ENCODE data around the gene MAPKAPK3. TPM values are rescaled to one million over a fixed set of nuclear protein-coding genes. Genes with fewer than 3 reads are reported as not detected.

MAPKAPK3 gene
- total RNA-seq, 1 donor from 2014 or later, result 359 TPM

GRCh38 chr3:50653937-50654595 is 37.1 kb downstream of the MAPKAPK3 start:
- no peak for DNase-seq
- H3K27ac ChIP-seq (replicated peaks), result no peak overlapping the region
- intact Hi-C loops (cut with micrococcal nuclease), result no loop called here
- no peaks in the 10 kb centered on the region for H3K27me3 ChIP-seq (ENCODE audit: low read depth)
- no peak overlapping the region for H3K4me3 ChIP-seq
- no peaks in the 10 kb centered on the region for H3K9me3 ChIP-seq (replicated peaks)
- no peak for TF ChIP-seq CTCF (IDR thresholded peaks at IDR 0.05; ENCODE audit: borderline replicate concordance)
- H3K36me3 ChIP-seq, result no peaks in the 10 kb centered on the region
- H3K4me1 ChIP-seq, result peaks cover 34% of the 10 kb centered on the region

- Histone ChIP-seq H3K27ac (replicated peaks) (no peak overlapping the region), H3K4me1 (peaks cover 25% of the 10 kb centered on the region), H3K4me3 (no peak overlapping the region), H3K27me3 (ENCODE audit: low read depth) (no peaks in the 10 kb centered on the region), H3K36me3 (no peaks in the 10 kb centered on the region), H3K9me3 (replicated peaks) (no peaks in the 10 kb centered on the region)
- DNase-seq, result no peak
- intact Hi-C loops (cut with micrococcal nuclease), result no loop called here
- TF ChIP-seq CTCF (IDR thresholded peaks at IDR 0.05; ENCODE audit: borderline replicate concordance), result no peak
These were observed 38.3 kb downstream of the MAPKAPK3 start for GRCh38 chr3:50655009-50655830.

GRCh38 chr3:50656417-50657195 is 39.7 kb downstream of the MAPKAPK3 start:
- H3K27ac ChIP-seq (replicated peaks), result no peak overlapping the region
- no peak overlapping the region for H3K4me3 ChIP-seq
- intact Hi-C loops (cut with micrococcal nuclease), result no loop called here
- H3K36me3 ChIP-seq, result no peaks in the 10 kb centered on the region
- H3K9me3 ChIP-seq (replicated peaks), result no peaks in the 10 kb centered on the region
- no peak for DNase-seq
- peaks cover 12% of the 10 kb centered on the region for H3K4me1 ChIP-seq
- H3K27me3 ChIP-seq (ENCODE audit: low read depth), result no peaks in the 10 kb centered on the region
- no peak for TF ChIP-seq CTCF (IDR thresholded peaks at IDR 0.05; ENCODE audit: borderline replicate concordance)

GRCh38 chr3:50657407-50657806 is 40.5 kb downstream of the MAPKAPK3 start:
- H3K36me3 ChIP-seq, result no peaks in the 10 kb centered on the region
- intact Hi-C loops (cut with micrococcal nuclease), result no loop called here
- H3K4me3 ChIP-seq, result no peak overlapping the region
- peaks cover 4% of the 10 kb centered on the region for H3K4me1 ChIP-seq
- no peak for DNase-seq
- no peak overlapping the region for H3K27ac ChIP-seq (replicated peaks)
- no peaks in the 10 kb centered on the region for H3K9me3 ChIP-seq (replicated peaks)
- TF ChIP-seq CTCF (IDR thresholded peaks at IDR 0.05; ENCODE audit: borderline replicate concordance), result no peak
- no peaks in the 10 kb centered on the region for H3K27me3 ChIP-seq (ENCODE audit: low read depth)

- intact Hi-C loops (cut with micrococcal nuclease), result no loop called here
- DNase-seq, result no peak
- H3K36me3 ChIP-seq, result no peaks in the 10 kb centered on the region
- H3K27ac ChIP-seq (replicated peaks), result no peak overlapping the region
- no peaks in the 10 kb centered on the region for H3K4me1 ChIP-seq
- no peaks in the 10 kb centered on the region for H3K27me3 ChIP-seq (ENCODE audit: low read depth)
- no peaks in the 10 kb centered on the region for H3K9me3 ChIP-seq (replicated peaks)
- no peak overlapping the region for H3K4me3 ChIP-seq
- no peak for TF ChIP-seq CTCF (IDR thresholded peaks at IDR 0.05; ENCODE audit: borderline replicate concordance)
These were observed 40.9 kb downstream of the MAPKAPK3 start for GRCh38 chr3:50657816-50658215.

Measured in left ventricle myocardium inferior (tissue), 1 donor.